Adrenal gland (tissue), 5 donors: ENCODE data around the gene CCDC61.

Experiments used
- CTCF ChIP-seq, 6 experiments: fragments of 450-650 bp in 4 of 6; fragments of 200-600 bp in 2 of 6; sonication (generic) in 1 of 6; IDR thresholded peaks; 1 replicate in 5 of 6; 2 replicates in 1 of 6; pipeline versions ENCODE4 v1.5.1 to v1.8.0; 2016 to 2021; ENCODE audit warnings: antibody characterized with exemption in 6 of 6, mild to moderate bottlenecking in 2 of 6, moderate library complexity in 1 of 6
- POLR2A ChIP-seq, 2 donors: fragments of 450-650 bp; IDR thresholded peaks; one replicate each; pipeline ENCODE4 v1.6.1; 2017; ENCODE audit warnings: antibody characterized with exemption in 2 of 2, mild to moderate bottlenecking in 2 of 2, moderate library complexity in 1 of 2
- donor health status: DM: no; HTN: no; CAD: no.

- TF ChIP-seq POLR2A (IDR thresholded peaks at IDR 0.05) (no peak), CTCF (IDR thresholded peaks at IDR 0.05) (no peak)
Observed at GRCh38 chr19:46002678-46003275, 7.5 kb downstream of the CCDC61 start.
